Measurements from ENCODE around the gene CCDC178.

GRCh38 chr18:33184175-33184574 lies 256.3 kb downstream of the CCDC178 start:
- TF ChIP-seq TAF1 (IDR thresholded peaks at IDR 0.05; ENCODE audit: borderline replicate concordance, insufficient read depth, low read length) (no peak), REST (IDR thresholded peaks at IDR 0.05; ENCODE audit: insufficient read depth in 1 of 2, low read depth in 2 of 2, low read length in 2 of 2) (no peak), SIN3A (IDR thresholded peaks at IDR 0.05; ENCODE audit: borderline replicate concordance, insufficient read depth, low read length) (no peak), POLR2AphosphoS5 (IDR thresholded peaks at IDR 0.05; ENCODE audit: low read depth, low read length) (no peak), FOXP2 (optimal IDR thresholded peaks at IDR 0.05; ENCODE audit: borderline replicate concordance, extremely low read depth, extremely low read length, insufficient read depth) (no peak)
